DOHH2 (cell line): ENCODE measurements around the gene THBS1.

Experiments used
- H3F3A ChIP-seq: fragments of 200-600 bp; sonication (generic), shearing (Covaris generic); 2 replicates; pipeline ENCODE4 v1.6.0; 2016; ENCODE audit warnings: antibody characterized with exemption, mild to moderate bottlenecking; ENCODE audit not compliant: control insufficient read depth, insufficient read depth
- H3K27ac ChIP-seq: fragments of 200-600 bp; sonication (generic); 2 replicates; pipeline ENCODE4 v1.5.1; 2014; ENCODE audit warnings: low read depth, mild to moderate bottlenecking, low read length, moderate library complexity
- H3K27me3 ChIP-seq: fragments of 200-600 bp; sonication (generic); 2 replicates; pipeline ENCODE4 v1.6.1; 2014; ENCODE audit warnings: mild to moderate bottlenecking, low read length, mixed read lengths; ENCODE audit not compliant: control insufficient read depth
- H3K36me3 ChIP-seq: fragments of 200-600 bp; sonication (generic); 2 replicates; pipeline ENCODE4 v1.6.1; 2014; ENCODE audit warnings: mild to moderate bottlenecking, low read length, moderate library complexity, mixed read lengths; ENCODE audit not compliant: control insufficient read depth
- H3K4me1 ChIP-seq: fragments of 200-600 bp; sonication (generic); 2 replicates; pipeline ENCODE4 v1.6.1; 2014; ENCODE audit warnings: mild to moderate bottlenecking, low read length, mixed read lengths; ENCODE audit not compliant: control insufficient read depth
- H3K4me2 ChIP-seq: fragments of 200-600 bp; sonication (generic); 2 replicates; pipeline ENCODE4 v1.6.0; 2014; ENCODE audit warnings: mild to moderate bottlenecking, low read length, moderate library complexity
- H3K4me3 ChIP-seq: fragments of 200-600 bp; sonication (generic); 2 replicates; pipeline ENCODE4 v1.5.1; 2014; ENCODE audit warnings: mild to moderate bottlenecking, low read length, mixed read lengths
- H3K79me2 ChIP-seq: fragments of 200-600 bp; sonication (generic); 2 replicates; pipeline ENCODE4 v1.6.1; 2014; ENCODE audit warnings: mild to moderate bottlenecking, low read length, mixed read lengths; ENCODE audit not compliant: control insufficient read depth
- H3K9me2 ChIP-seq: fragments of 200-600 bp; sonication (generic); replicated peaks from 2 replicates; pipeline ENCODE4 v1.6.1; 2014; ENCODE audit warnings: mild to moderate bottlenecking, low read length, mixed read lengths; ENCODE audit not compliant: control insufficient read depth
- H3K9me3 ChIP-seq: fragments of 200-600 bp; sonication (generic); 2 replicates; pipeline ENCODE4 v1.6.1; 2014; ENCODE audit warnings: antibody characterized with exemption, low read length, mixed read lengths; ENCODE audit not compliant: control insufficient read depth, insufficient read depth
- H4K20me1 ChIP-seq: fragments of 200-600 bp; sonication (generic); 2 replicates; pipeline ENCODE4 v1.6.0; 2014; ENCODE audit warnings: low read depth, mild to moderate bottlenecking, antibody characterized with exemption, low read length, moderate library complexity; ENCODE audit not compliant: control insufficient read depth, insufficient read depth
- CTCF ChIP-seq: fragments of 200-600 bp; sonication (generic); IDR thresholded peaks from one replicate; pipeline ENCODE4 v1.5.1; 2014; ENCODE audit warnings: antibody characterized with exemption, mild to moderate bottlenecking, low read depth, low read length; ENCODE audit not compliant: poor library complexity, severe bottlenecking
- EZH2phosphoT487 ChIP-seq: fragments of 200-600 bp; sonication (generic); IDR thresholded peaks from 2 replicates; pipeline ENCODE4 v1.6.1; 2017; ENCODE audit warnings: borderline replicate concordance, mild to moderate bottlenecking, antibody characterized with exemption, low read length, moderate library complexity, mixed read lengths

Gene THBS1

GRCh38 chr15:39584266-39584659 lies 3.4 kb downstream of the THBS1 start:
- no peak overlapping the region for H3K27ac ChIP-seq

GRCh38 chr15:39584662-39585388 lies 3.9 kb downstream of the THBS1 start:
- Histone ChIP-seq H3F3A (no peaks in the 10 kb centered on the region), H3K4me1 (no peaks in the 10 kb centered on the region), H3K27me3 (peaks cover 2% of the 10 kb centered on the region; the same call in 1 of the 2 replicates), H3K4me2 (no peak overlapping the region), H3K36me3 (no peaks in the 10 kb centered on the region), H3K9me3 (no peaks in the 10 kb centered on the region), H3K4me3 (no peak overlapping the region), H3K27ac (no peak overlapping the region), H3K79me2 (no peaks in the 10 kb centered on the region), H3K9me2 (no peaks in the 10 kb centered on the region), H4K20me1 (no peaks in the 10 kb centered on the region)
- TF ChIP-seq CTCF, result no peak
- no peak for TF ChIP-seq EZH2phosphoT487

More at GRCh38 chr15:39584266-39584659, 3.4 kb downstream of the THBS1 start:
- peaks cover 6% of the 10 kb centered on the region for H3K27me3 ChIP-seq
- no peak overlapping the region for H3K4me3 ChIP-seq
- no peaks in the 10 kb centered on the region for H3F3A ChIP-seq
- no peaks in the 10 kb centered on the region for H3K9me2 ChIP-seq
- H3K36me3 ChIP-seq, result no peaks in the 10 kb centered on the region
- no peaks in the 10 kb centered on the region for H3K4me1 ChIP-seq
- no peak for TF ChIP-seq CTCF
- TF ChIP-seq EZH2phosphoT487, result no peak
- no peaks in the 10 kb centered on the region for H4K20me1 ChIP-seq
- no peaks in the 10 kb centered on the region for H3K79me2 ChIP-seq
- no peaks in the 10 kb centered on the region for H3K9me3 ChIP-seq
- H3K4me2 ChIP-seq, result no peak overlapping the region

GRCh38 chr15:39585389-39585841 lies 4.5 kb downstream of the THBS1 start:
- Histone ChIP-seq H3K4me3 (no peak overlapping the region), H3K27ac (no peak overlapping the region), H3K27me3 (0 out of 2 replicates have a peak, but pooled peaks cover 2% of the 10 kb centered on the region), H4K20me1 (no peaks in the 10 kb centered on the region), H3K9me2 (no peaks in the 10 kb centered on the region), H3K36me3 (no peaks in the 10 kb centered on the region), H3K4me1 (no peaks in the 10 kb centered on the region), H3K4me2 (no peak overlapping the region), H3F3A (no peaks in the 10 kb centered on the region), H3K79me2 (no peaks in the 10 kb centered on the region), H3K9me3 (no peaks in the 10 kb centered on the region)
- no peak for TF ChIP-seq EZH2phosphoT487
- no peak for TF ChIP-seq CTCF
